ENCODE data around the gene CSRP3. TPM values are rescaled to one million over a fixed set of nuclear protein-coding genes. Genes with fewer than 3 reads are reported as not detected.

Gene CSRP3
- not detected in 2 replicates for total RNA-seq

DNA sequence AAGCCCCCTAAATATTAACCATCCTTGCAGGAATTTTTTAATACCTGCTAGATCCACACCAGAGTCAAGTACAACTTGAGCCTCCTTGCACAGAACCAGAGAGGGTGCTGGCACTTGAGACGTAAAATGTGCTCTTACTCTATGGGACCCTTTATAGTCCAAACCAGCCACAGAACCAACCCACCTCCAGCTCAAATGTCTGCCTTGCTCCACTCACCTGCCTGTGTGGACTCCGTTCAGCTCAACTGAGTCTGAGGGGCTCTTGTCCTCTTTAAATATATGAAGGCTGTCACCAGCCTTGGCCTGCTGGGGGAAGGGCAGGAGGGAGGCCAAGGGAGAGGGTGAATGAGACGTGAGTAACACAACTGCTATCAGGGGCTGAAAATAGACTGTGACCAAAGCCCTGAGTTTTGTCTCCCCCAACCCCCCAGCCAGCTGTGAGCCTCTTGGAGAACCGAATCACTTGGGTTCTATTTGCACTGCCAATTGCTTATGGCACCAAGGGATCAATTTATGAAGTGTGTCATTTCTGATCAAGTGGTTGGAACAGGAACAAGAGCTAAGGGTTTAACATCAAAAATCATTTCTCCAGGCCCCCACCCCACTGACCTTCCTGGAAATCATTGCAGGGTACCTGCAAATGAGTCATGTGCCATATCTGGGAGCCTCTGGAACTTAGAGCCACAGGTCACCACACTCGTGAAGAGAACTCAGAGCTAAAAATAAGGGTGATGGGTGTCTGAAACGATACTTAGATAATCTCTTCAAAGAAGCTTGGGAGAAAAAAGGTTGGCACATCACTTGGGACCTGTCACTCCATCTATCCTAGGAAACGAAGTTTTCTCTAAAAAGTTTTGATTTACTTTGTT, at the start of gene CSRP3:
TSS of gene CSRP3 (minus strand) at position 247 of the 869 bp plus-strand sequence. CDS start 9,535 bp downstream, outside the sequence.

DNA sequence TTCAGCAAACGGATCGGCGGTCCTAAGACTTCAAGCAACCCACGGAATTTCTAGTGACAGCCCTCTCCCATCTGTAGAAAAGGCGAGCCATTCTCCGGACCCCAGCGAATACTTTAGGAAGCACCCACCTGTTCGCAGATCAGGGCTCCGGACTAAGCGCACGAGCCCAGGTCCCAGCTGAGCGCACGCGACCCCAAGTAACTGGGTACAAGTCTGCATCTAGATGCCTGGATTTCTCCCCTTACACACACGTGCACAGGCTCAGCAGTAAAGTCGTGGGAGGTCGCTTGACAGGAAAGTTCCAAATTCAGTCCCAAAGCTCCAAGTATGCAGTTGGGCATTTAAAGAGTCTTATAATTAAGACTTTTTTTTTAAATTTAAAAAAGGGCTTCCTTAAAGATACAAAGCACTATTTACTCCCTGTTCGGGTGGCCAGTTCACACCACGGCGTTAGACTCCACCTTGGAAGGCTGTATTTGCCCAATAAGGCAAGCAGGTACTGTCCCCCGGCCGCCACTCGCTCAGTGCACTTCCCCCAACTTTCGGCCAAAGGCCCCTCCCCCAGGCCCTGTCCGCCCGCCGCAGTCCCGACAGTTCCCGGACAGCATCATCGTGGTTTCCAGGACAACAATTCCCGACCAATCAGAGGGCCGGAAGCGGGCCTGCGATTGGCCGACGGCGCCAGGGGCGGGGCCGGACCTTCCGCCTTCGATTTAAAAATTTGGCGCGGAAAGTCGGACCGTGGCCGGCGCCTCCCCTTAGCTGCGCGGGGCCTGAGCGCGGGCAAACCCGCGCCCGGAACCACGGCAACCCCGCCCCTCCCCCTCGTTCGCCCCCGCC, 38.9 kb upstream of the CSRP3 start, which contains the start of gene E2F8:
TSS of gene E2F8 (minus strand) at position 526 of the 840 bp plus-strand sequence. CDS start 824 bp downstream, outside the sequence.

Other genes starting within 250 kb of the CSRP3 start
- gene MRGPRX2, start 141.3 kb downstream of the CSRP3 start, total RNA-seq = not detected in 2 replicates
- gene ZDHHC13, start 84.8 kb downstream of the CSRP3 start, total RNA-seq = 17.0 and 17.2 TPM in 2 replicates
- gene E2F8, start 39.0 kb upstream of the CSRP3 start, total RNA-seq = 0.52 and 1.1 TPM in 2 replicates

Measured in articular chondrocyte of knee joint (primary cell).